ENCODE measurements around the gene KLHL29.

Gene KLHL29

DNA sequence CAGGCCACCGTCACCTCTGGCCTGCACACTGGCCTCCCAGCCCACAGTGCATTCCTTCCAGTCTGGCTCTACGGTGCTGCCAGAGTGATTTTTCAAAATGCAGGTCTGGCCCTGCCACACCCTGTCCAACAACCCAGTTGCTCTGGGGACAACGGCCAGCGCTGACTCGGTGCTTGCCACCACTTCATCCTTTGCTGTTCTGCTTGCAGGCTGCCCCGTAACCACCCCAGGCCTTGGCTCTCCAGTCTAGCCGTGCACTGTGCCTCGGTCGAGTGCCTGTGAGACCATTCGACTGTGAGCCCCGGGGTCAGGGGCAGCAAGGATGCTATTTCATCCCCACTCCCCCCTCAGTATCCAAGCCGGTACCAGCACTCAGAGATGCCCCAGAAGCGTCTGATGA is 262.6 kb downstream of the KLHL29 start:
- no peak for DNase-seq

DNA sequence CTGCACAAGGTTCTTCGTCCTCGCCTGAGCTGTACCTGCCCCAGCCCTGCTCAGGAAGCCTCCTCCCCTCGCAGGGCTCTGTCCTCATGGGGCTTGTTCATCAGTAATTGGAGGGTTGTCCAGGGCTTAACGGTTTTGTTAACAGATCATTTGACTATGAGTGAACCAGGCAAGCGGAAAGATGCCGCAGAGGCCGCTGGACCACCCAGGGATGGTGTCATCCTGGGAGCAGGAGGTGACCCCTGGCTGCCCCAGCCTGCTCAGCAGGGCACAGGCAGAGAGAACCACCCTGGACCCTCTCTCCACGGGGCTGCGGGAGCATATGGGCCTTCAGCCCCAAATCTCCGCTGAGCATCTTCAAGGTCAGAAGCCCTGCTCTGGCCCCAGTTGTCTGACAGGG is 264.3 kb downstream of the KLHL29 start:
- no peak for DNase-seq

DNA sequence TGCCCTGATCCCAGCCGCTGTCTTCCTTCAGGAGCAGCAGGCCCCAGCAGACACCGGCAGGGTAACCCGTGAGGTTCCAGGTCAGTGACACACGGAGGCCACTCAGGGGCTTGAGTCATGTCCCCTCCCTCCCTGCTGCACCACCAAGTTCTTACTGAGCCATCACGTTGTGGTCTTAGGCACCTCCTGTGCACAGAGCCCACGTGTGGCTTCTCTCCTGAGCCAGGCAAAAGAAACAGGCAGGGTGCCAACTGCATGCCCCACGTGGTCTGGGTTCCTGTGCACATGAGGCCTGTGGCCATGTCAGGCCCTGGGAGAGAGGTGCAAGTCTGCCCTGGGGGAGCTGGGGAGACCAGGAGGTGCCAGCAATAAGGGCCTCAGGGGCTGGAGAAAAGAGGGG is 264.8 kb downstream of the KLHL29 start:
- no peak for DNase-seq

DNA sequence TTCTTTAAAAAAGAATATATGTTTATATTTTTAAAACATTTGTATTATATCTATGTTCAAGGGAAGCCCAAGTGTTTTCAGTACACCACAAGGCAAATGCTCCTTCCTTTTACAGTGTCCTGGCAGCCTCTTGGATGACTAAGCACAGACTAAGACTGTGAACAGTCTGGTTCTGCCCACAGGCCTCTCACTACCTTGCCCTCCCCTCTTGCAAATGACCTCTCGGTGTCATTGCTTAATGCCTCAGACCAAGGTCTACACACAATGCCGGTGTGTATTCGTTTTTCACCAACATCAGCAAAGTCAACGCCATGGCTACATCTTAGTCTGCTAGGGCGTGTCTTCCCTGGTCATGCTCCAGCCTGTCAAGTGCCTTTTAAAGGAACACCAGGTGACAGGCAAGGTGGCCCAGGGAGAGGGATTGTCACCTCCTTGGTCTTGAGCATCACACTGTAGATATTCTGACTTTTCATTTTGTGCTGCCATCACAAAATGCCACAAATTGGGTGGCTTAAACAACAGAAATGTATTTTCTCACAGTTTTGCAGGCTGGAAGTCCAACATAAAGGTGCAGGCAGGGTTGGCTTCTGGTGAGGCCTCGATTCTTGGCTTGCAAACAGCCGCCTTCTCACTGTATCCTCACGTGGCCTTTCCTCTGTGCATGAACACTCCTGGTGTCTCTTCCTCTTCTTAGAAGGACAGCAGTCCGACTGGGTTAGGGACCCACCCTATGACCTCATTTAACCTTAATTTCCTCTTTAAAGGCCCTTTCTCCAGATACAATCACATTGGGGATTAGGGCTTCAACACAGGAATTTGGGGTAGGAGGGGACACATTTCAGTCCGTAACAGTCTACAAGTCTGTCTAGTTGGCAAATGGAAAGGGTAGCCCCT is 266.5 kb downstream of the KLHL29 start:
- no peak for DNase-seq

DNA sequence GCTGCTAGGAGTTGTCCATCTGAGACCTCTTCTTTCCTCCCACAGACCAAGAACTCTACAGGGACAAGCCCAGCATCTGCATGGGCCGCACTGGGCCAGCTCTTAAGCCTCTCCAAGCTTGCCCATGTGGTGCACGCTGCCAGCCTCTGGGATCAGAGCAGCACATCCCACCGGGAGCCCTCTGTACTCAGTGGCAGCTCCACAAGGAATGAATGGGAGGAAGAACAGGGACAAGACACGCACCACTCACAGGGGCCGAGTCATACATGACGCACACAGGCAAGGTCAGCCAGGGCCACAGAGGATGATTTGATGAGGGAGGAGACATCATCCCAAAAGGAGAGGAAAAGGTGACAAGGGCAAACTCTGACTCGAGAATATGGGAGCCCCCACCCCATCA is 268.3 kb downstream of the KLHL29 start:
- DNase-seq, result no peak

DNA sequence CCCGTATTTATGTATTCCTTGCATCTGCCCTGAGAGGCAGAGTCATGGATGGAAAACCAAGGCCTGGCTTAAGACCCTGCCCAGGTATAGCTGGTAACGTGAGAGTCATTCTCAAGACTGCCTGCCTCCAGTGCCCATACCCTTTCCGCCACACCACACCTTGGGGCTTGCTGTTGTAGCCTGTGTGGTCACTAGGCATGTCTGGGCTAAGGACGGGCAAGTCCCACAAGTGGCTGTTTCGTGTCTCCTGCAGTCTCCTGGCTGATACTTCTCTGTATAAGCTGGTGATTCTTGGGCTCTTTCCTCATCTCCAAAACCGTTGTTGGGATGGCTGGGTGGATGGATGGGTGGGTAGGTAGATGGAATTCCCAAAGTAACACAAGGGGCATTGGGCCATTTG is 269.8 kb downstream of the KLHL29 start:
- no peak for DNase-seq

DNA sequence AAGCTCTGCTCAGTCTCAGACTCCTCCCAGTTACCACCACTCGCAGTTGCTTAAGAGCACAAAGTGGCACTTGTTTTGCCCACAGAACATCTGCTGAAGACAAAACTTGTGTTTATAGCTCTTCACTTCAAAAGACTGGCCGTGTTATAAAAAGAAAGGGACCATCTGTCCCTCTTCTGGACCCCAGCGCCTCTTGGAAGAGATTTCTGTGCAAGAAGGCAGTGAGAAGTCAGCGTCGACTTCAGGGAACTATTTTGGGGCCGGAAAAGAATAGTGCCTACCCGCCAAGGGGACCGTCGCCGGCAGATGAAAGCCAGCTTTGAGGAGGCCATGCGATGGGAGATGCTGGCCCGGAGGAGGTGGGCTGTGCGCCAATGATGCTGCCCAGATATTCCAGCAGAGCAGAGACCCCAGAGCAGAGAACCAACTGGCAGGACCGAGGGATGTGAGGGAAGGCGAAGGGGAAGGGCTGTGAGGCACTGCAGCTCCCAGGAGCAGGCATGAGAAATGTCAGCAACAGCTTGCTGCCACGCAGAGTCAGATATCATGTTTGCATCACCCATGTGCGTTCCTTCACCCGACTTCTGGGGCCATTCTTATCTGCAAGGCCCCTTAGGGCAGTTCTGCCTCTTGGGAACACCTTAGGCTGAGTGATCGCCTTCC is 271.1 kb downstream of the KLHL29 start:
- DNase-seq, result no peak

DNA sequence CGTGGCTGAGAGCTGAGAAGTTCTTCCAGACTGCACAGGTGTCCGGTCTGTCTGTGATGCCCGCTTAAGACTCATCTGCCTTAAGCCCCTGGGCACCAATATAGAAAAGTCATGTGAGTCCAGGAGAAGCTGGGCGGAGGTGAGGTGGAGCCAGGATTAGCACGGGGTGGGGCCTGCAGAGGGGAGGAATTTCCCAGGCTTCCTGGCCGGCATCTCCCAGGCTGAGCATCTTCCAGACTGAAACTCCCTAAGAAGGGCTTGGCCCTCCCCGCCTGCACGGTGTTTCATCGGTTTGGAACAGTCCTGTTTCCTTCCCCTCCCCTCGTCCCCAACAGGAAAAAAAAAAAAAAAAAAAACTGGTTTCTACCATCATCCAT is 271.6 kb downstream of the KLHL29 start:
- no peak for DNase-seq

DNA sequence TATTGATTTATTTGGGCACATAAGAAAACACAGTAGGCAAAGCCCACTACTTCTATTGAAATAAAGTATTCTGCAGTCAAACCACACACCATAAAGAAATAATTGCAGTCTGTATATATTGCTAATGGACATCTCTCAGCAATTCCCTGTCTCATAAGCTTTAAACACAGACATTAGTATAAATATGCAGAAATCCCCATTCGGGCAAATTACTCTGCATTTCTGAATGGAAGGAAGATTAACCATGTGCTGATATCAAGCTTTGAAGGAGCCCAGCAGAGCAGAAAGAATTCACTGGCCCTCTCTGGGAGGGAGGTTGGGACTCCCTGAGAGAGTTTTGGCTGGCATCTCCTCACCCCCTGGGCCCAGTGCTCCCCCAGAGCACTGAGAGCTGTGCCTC is 272.4 kb downstream of the KLHL29 start:
- DNase-seq, result no peak

DNA sequence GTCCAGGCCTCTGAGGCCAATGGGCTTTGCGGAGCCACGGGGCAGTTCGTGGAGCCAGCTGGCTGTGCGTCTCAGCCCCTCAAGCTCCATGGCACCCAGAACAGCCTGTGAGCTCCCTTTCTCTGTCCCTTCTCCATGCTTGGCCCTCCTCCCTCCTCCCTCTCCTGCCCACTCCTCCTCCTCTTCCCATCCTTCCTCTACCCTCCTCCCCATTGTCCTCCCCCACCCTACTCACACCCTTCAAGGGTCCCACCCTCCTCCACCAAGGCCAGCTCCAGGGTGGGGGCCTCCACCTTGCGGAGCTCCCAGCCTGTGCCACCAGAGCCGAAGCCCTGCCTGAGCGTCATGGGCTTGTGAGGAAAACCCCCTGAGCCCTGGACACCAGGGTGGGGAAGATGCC is 273.0 kb downstream of the KLHL29 start:
- DNase-seq, result no peak

DNA sequence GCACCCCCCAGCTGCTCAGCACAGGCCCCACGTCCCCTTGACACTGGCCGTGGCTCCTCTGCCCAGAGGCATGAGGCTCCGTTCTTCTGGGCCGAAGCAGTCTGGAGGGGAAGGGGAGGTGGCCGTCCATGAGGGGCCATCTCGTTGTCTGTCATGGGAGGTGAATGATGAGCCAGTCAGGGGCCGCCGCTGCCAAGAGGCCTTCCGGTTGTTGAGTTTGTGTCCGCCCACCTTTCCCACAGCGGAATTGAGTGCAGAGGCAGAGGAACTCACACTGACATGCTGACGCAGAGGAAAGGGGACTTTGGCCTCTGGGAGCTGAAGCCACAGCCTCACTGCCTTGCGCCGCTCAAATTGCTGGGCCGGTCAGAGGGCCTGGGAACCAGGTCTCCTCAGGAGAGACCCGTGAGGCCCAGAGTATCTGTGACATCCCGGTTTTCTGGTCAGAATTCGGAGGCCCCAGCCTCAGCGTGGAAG is 273.5 kb downstream of the KLHL29 start:
- DNase-seq, result no peak

DNA sequence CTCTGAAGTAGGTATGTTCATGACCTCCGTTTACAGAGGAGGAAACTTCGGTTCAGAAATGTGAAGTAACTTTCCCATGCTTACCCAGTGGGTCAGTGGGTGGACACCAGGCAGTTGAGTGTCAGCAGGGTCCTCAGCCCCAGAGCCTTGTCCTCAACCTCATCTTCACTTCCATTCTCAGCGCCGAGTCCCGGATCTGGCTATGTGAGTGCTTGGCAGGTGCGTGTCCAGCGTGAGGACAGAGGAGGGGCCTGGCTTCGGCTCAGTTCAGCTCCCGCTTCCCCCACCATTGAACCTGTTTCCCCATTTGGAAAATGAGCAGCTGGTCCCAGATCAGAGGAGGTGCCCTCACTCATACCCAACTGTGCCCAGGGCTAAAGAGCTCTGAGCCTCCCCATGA is 274.3 kb downstream of the KLHL29 start:
- DNase-seq, result no peak

DNA sequence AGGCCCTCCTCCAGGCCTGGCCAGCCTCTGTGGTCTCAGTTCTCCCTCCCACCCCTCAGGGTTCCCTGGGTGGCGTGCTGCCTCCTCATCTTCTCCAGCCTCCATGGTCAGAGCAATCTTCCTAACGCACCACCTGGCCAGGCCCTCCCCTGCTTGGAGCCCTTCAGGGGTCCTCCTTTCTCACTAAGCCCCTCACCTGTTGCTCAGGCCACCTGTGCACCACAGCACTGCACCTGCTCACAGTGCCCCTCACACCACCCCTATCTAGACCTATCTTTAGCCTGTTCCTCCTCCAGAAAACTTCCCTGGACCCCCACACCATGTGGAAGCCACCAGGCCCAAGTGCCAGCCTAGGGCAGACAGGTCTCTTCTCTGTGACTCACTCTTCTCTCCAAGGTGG is 274.8 kb downstream of the KLHL29 start:
- no peak for DNase-seq

DNA sequence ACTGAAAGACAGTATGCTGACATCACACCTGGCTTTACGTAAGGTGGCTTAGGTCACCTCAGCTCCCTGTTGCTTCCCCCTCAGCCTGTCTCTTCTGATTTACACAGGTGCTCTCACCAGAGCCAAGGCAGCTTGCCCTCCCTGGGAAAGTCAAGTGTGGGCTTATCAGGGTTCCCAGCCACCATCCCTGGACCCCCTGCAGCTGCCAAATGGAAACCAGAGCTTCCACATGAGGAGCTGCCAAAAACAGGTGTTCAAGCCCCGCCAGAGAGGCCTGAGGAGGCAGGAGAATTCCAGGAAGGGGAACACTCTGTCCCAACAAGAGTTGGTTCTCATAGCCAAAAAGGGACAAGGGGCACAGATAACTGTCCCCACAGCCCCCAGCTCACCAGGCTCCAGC is 275.3 kb downstream of the KLHL29 start:
- no peak for DNase-seq

DNA sequence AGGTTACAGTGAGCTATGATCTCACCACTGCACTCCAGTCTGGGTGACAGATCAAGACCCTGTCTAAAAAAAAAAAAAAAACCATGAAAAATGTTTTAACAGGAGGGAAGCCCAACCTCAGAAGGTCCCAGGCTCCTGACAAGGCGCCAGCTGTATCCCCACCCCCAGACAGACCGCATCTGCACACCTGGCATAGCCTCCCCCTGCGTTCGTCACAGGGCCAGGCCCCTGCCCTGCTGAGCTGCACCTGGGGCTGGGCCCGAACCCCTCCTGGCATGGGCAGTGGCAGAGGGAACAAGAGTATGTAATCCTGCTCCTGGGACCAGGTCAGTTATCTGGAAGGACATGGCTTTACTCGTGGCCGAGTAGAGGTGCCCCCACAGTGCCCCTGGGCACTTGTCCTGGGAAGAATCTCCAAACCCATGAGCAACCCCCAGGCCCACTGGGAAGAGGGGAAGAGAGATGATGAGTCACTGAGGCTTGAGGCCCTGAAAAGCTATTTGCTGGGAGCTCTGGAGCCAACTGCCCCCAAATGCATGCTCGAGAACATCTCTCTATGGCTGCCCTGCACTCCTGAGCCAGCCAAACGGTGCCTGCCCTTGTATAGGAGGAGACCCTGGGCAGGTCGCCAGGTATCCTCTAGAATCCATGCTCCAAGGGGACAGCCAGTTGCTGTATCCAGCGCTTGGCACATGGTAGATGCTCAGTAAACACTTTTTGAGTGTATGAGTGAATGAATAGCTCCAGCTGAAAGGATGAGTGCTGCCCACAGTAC is 276.5 kb downstream of the KLHL29 start:
- DNase-seq, result no peak

DNA sequence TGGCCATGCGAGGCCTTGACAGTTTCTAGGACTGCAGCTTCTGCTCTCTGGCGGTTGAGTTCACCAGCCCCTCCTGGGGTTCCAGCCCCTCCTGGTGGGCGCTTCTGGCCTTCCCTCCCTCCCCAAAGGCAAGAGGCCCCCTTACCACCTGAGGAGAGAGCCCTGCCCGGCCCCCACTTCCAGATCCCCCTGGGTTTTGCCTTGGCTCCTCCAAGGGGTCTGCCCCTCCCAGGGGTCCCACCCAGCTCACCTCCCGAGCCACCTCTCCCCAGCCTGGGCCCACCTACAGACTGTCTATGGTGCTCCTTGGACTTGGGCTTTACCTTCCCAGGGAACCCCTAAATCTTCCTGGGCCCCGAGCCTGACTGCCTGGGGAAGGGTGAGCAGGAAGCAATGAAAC is 277.5 kb downstream of the KLHL29 start:
- DNase-seq, result no peak

DNA sequence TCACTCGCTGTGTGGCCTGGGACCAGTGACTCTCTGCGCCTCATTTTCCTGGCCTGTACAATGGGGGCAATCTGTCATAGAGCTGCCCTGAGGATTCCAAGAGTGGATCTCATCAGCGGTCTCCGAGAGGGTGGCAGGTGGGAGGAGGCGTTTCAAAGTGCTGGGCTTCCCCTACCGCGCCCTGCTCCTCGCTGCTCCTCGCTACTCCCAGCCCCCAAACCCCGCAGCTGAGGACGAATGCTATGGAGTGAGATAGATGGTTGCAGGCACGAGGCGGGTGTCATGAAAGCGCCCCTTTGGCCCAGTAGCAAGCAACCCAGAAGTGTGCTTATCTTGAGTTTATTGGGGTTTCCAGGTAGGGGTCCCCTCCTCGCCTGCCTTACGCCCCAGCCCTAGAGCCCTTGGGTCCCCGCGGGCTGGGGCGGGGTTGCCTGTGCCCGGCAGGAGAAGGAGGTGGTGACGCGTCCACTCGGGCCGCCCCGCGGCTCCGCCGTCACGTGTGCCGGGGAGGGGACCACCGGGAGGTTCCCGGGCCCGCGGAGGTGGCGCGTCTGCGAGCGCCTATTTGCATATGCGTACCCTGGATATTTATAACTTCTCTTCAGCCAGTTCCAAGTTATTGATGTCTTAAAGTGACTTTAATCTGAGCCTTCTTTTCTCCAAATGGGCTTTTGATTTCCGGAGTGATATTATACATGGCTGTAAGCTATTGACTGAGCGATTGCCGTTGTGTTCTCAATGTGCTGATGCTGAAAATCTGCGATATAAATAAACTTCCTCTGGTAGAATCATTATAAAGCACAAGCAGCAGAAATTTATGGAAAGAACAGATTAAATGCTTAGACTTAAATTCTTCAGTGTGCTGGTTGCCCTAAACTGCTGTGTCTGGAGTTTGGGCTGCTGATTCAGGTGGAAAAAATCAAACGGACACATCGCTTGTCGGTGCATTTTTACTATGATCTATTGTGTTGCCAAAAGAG is 278.3 kb downstream of the KLHL29 start:
- DNase-seq, result peak; percentile 63

DNA sequence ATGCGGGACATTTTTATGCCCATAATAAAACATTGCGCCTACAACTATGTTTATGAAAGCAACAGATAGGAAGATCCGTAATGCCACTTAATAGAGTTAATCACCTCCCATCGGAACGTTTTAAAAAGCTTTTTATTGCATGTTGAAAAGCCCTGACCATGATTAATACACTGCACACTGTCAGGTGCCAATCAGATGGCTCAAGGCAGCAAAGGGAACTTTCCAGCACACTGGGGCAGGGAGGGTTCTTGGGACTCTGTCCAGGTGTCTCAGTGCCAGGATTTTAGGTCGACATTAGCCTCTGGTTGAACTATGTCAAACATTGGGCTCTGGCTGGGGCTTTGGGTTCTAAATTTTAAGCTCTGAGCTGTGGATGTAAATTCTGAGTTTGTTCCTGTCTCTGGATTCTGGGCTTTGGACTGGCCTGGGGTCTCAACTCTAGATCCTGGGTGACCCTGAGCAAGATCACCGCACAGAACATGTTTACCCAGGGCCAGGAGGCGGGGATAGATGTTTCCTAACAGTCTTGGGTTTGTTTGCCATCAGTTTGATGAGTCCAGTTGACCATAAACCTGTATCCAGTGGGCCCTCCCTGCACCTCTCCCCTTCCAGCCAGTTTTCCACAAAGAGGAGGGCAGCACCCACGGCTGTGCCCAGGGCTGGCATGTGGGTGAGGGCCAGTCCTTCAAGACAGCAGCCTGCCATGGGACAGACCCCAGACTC is 279.2 kb downstream of the KLHL29 start:
- no peak for DNase-seq

DNA sequence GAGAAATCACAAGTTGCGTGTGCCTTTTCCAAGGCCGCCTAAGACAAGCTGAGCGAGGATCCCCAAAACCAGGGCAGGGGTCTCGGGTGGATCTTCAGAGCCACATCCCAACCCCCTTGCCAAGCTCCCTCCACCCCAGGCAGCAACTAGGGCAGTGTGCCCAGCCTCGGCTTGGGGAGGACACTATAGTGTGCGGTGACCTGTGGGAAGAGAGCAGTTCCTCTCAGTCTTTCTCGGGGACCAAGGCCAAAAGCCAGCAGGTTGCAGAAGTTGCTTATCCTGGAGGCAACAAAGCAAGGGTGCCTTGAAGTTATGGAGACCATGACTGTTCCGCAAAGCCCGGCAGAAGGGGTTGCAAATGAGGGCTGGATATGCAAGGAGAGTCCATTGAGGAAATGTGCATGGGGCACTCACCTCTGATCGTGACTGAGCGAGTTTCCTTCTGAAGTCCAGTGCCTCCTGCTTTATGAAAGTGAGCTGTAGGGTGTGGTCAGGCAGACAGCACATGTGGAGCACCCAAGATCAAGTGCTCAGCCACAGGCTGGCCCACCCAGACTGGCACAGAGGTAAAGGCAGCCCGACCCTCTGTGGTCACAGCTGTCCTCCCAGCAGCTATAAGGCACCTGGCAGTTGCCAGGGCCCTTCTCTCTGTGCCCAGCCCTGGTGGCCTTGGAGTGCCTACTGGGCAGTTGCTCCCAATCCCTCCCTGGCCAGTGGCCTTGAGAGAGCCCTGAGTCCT is 281.4 kb downstream of the KLHL29 start:
- no peak for DNase-seq

DNA sequence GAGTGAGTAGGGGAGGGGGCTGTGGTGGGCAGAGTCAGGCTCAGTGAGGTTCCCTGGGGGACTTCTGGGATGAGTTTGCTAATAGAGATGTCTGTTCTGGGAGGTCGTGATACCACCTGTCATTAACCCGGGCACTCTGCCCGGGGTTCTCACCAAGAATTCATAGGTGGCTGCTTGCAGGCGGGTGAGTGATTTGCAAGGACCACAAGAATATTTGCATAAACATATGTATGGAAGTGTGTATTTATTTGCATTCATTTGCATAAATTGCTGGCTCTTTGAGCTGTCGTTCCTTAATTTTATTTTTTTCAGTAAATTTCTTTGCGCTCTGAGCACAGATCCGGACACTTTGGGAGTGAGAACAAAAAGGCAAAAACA is 282.0 kb downstream of the KLHL29 start:
- DNase-seq, result no peak

DNA sequence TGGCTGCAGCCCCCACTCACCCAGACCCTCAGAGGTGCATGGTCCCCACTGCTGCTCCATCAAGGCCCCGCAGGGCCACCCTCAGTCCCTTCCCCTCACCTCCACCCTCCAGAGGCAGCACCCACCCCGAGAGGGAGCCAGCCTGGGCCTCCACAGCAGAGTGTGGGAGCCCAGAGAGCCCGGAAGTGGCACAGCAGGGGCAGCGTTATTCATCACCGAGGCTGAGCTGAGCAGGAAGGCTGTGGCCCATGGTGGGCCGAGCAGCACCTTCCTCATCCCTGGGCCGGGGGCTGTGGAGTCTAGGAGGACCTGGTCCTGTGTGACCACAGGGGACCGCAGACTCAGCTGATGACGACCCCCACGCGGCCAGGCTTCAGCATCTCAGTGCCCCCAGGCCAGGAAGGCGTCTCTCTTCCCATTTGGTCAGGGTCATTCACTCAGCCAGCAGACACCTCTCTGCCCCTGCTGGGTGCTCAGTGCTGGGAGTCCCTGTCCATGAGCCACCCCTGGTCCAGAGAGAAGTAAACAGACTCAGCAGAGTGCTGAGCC is 283.9 kb downstream of the KLHL29 start:
- no peak for DNase-seq
